Activated T-helper 2 cell treated with anti-CD3 and anti-CD28 coated beads, Interferon-gamma antibody, Interleukin-2, Interleukin-4, amounts not matched to agents 10 μg/mL and 5 μg/mL and 100 μg/mL, durations not matched to agents 14 hours and 24 hours and 36 hours (primary cell): Measurements from ENCODE around the gene SLC25A42. TPM values are rescaled to one million over a fixed set of nuclear protein-coding genes. Genes with fewer than 3 reads are reported as not detected.
A peak's percentile ranks its signal among the peaks of the same experiment; 100 is the strongest.
"Not testable (repeated sequence)": the region's sequence is repeated elsewhere in the genome, so short reads cannot be mapped to it uniquely, and the experiment has no call there.

Experiments used
- DNase-seq: peaks from one replicate; pipeline ENCODE4 v3.0.0; 2021; ENCODE audit warnings: low spot score
- H3K27ac Mint-ChIP-seq: one replicate; pipeline ENCODE4 v1.8.0; 2021; ENCODE audit warnings: mixed read lengths
- H3K27me3 Mint-ChIP-seq: one replicate; pipeline ENCODE4 v1.8.0; 2021; ENCODE audit warnings: low read depth, mixed read lengths
- H3K36me3 Mint-ChIP-seq: one replicate; pipeline ENCODE4 v1.8.0; 2021; ENCODE audit warnings: low read depth, mixed read lengths
- H3K4me1 Mint-ChIP-seq: one replicate; pipeline ENCODE4 v1.8.0; 2021; ENCODE audit warnings: low read depth, mixed read lengths
- H3K4me3 Mint-ChIP-seq: one replicate; pipeline ENCODE4 v1.8.0; 2021; ENCODE audit warnings: low read depth, mild to moderate bottlenecking, moderate library complexity, mixed read lengths
- H3K9me3 Mint-ChIP-seq: one replicate; pipeline ENCODE4 v1.8.0; 2021; ENCODE audit warnings: mixed read lengths
- intact Hi-C: fragments of 100-400 bp; cut with micrococcal nuclease; formaldehyde crosslinking; loops from one replicate; pipeline ENCODE4 v1.15.1; 2023
- total RNA-seq: library from RNA; stranded (reverse); gene quantifications from 2 replicates; pipeline ENCODE4 v1.2.3, GENCODE V29; 2022

SLC25A42 gene
- total RNA-seq, 1 donor from 2014 or later: 9.1 TPM

GRCh38 chr19:19139876-19140229, 76.1 kb downstream of the SLC25A42 start:
- Mint-ChIP-seq H3K9me3 (no peaks in the 10 kb centered on the region), H3K4me3 (no peak overlapping the region), H3K4me1 (peaks cover 14% of the 10 kb centered on the region), H3K27me3 (no peaks in the 10 kb centered on the region), H3K36me3 (peaks cover 6% of the 10 kb centered on the region), H3K27ac (no peak overlapping the region)
- intact Hi-C loops: loop anchor here (1.0 to 2.0 kb wide), 2 partner anchors 75 to 107 kb away; partner anchors contain the start of genes ARMC6 and SUGP2
- DNase-seq: no peak

- Mint-ChIP-seq H3K9me3 (no peaks in the 10 kb centered on the region), H3K27me3 (no peaks in the 10 kb centered on the region), H3K4me3 (no peak overlapping the region), H3K4me1 (peaks cover 14% of the 10 kb centered on the region), H3K36me3 (peaks cover 3% of the 10 kb centered on the region), H3K27ac (no peak overlapping the region)
- intact Hi-C loops: no loop called here
- DNase-seq: no peak
These were observed 76.7 kb downstream of the SLC25A42 start for GRCh38 chr19:19140476-19140875.

- Mint-ChIP-seq H3K36me3 (no peaks in the 10 kb centered on the region), H3K4me3 (no peak overlapping the region), H3K27ac (no peak overlapping the region), H3K9me3 (no peaks in the 10 kb centered on the region), H3K27me3 (no peaks in the 10 kb centered on the region), H3K4me1 (peaks cover 10% of the 10 kb centered on the region)
- DNase-seq: no peak
- intact Hi-C loops: no loop called here
These were observed 78.6 kb downstream of the SLC25A42 start for GRCh38 chr19:19142347-19142746.

GRCh38 chr19:19145281-19145680, 81.5 kb downstream of the SLC25A42 start:
- H3K4me1 Mint-ChIP-seq: no peaks in the 10 kb centered on the region
- no peaks in the 10 kb centered on the region for H3K27me3 Mint-ChIP-seq
- intact Hi-C loops: loop anchor here (5.0 kb wide), 1 partner anchor 82 kb away; no protein-coding TSS in a partner anchor
- peaks cover 4% of the 10 kb centered on the region for H3K36me3 Mint-ChIP-seq
- DNase-seq: no peak
- H3K27ac Mint-ChIP-seq: no peak overlapping the region
- no peak overlapping the region for H3K4me3 Mint-ChIP-seq
- no peaks in the 10 kb centered on the region for H3K9me3 Mint-ChIP-seq

GRCh38 chr19:19145684-19146608, 82.2 kb downstream of the SLC25A42 start:
- Mint-ChIP-seq H3K27ac (no peak overlapping the region), H3K36me3 (peaks cover 4% of the 10 kb centered on the region), H3K9me3 (no peaks in the 10 kb centered on the region), H3K27me3 (no peaks in the 10 kb centered on the region), H3K4me3 (no peak overlapping the region), H3K4me1 (no peaks in the 10 kb centered on the region)
- peak; percentile 79 for DNase-seq
- intact Hi-C loops: loop anchor here (5.0 kb wide), 1 partner anchor 81 kb away; no protein-coding TSS in a partner anchor

- Mint-ChIP-seq H3K27me3 (no peaks in the 10 kb centered on the region), H3K27ac (no peak overlapping the region), H3K4me3 (no peak overlapping the region), H3K36me3 (peaks cover 4% of the 10 kb centered on the region), H3K9me3 (no peaks in the 10 kb centered on the region), H3K4me1 (no peaks in the 10 kb centered on the region)
- no peak for DNase-seq
- intact Hi-C loops: loop anchor here (5.0 kb wide), 1 partner anchor 80 kb away; no protein-coding TSS in a partner anchor
These were observed 83.1 kb downstream of the SLC25A42 start for GRCh38 chr19:19146865-19147264.

GRCh38 chr19:19147344-19147743, 83.5 kb downstream of the SLC25A42 start:
- no peak overlapping the region for H3K4me3 Mint-ChIP-seq
- no peaks in the 10 kb centered on the region for H3K9me3 Mint-ChIP-seq
- H3K27ac Mint-ChIP-seq: no peak overlapping the region
- no peaks in the 10 kb centered on the region for H3K4me1 Mint-ChIP-seq
- H3K36me3 Mint-ChIP-seq: peaks cover 4% of the 10 kb centered on the region
- no peak for DNase-seq
- H3K27me3 Mint-ChIP-seq: no peaks in the 10 kb centered on the region
- intact Hi-C loops: loop anchor here (5.0 kb wide), 1 partner anchor 80 kb away; no protein-coding TSS in a partner anchor

- DNase-seq, H3K36me3 Mint-ChIP-seq, H3K9me3 Mint-ChIP-seq, H3K4me1 Mint-ChIP-seq, H3K27me3 Mint-ChIP-seq, H3K4me3 Mint-ChIP-seq, H3K27ac Mint-ChIP-seq: not testable (repeated sequence)
- intact Hi-C loops: loop anchor here (5.0 kb wide), 1 partner anchor 79 kb away; no protein-coding TSS in a partner anchor
These were observed 84.7 kb downstream of the SLC25A42 start for GRCh38 chr19:19148504-19148903.

GRCh38 chr19:19149435-19149834, 85.6 kb downstream of the SLC25A42 start:
- Mint-ChIP-seq H3K4me3 (no peak overlapping the region), H3K27ac (no peak overlapping the region), H3K27me3 (no peaks in the 10 kb centered on the region), H3K9me3 (no peaks in the 10 kb centered on the region), H3K36me3 (peaks cover 4% of the 10 kb centered on the region), H3K4me1 (no peaks in the 10 kb centered on the region)
- DNase-seq: no peak
- intact Hi-C loops: loop anchor here (5.0 kb wide), 1 partner anchor 78 kb away; no protein-coding TSS in a partner anchor

GRCh38 chr19:19151418-19151817, 87.6 kb downstream of the SLC25A42 start:
- Mint-ChIP-seq H3K4me1 (no peaks in the 10 kb centered on the region), H3K27ac (no peak overlapping the region), H3K4me3 (no peak overlapping the region), H3K9me3 (no peaks in the 10 kb centered on the region), H3K27me3 (no peaks in the 10 kb centered on the region), H3K36me3 (peaks cover 7% of the 10 kb centered on the region)
- intact Hi-C loops: no loop called here
- DNase-seq: no peak

GRCh38 chr19:19152668-19153384, 89.0 kb downstream of the SLC25A42 start:
- Mint-ChIP-seq H3K4me3 (no peak overlapping the region), H3K27me3 (no peaks in the 10 kb centered on the region), H3K36me3 (peaks cover 3% of the 10 kb centered on the region), H3K27ac (no peak overlapping the region), H3K9me3 (no peaks in the 10 kb centered on the region), H3K4me1 (no peaks in the 10 kb centered on the region)
- intact Hi-C loops: no loop called here
- DNase-seq: no peak

GRCh38 chr19:19154768-19155494, 91.1 kb downstream of the SLC25A42 start:
- Mint-ChIP-seq H3K9me3 (no peaks in the 10 kb centered on the region), H3K27me3 (no peaks in the 10 kb centered on the region), H3K4me3 (no peak overlapping the region), H3K4me1 (no peaks in the 10 kb centered on the region), H3K27ac (no peak overlapping the region), H3K36me3 (peaks cover 3% of the 10 kb centered on the region)
- intact Hi-C loops: no loop called here
- no peak for DNase-seq
